ENCODE data around the gene FGF14. TPM values are rescaled to one million over a fixed set of nuclear protein-coding genes. Genes with fewer than 3 reads are reported as not detected.

FGF14 gene
- total RNA-seq, 1 experiment from 2014 or later: 0.22 TPM

DNA sequence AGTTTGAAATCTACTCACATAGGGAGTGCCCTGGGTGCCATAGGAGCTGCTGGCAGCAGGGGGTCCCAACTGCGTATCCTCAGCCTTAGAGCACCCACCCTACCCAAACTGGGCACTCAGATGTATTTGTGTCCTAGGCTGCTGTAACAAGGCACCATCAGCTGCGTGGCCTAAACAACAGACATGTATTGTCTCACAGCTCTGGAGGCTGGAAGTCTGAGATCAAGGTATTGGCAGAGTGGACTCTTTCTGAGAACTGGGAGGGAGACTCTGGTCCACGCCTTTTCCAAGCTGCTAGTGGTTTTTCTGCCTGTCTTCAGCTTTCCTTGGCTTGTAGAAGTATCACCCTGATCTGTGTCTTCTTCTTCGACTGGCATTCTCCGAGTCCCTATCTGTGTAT lies 83.6 kb downstream of the FGF14 start:
- no peak overlapping the region for H3K4ac ChIP-seq (ENCODE audit: low read depth, low read length)
- H2BK120ac ChIP-seq (ENCODE audit: low read depth, low read length, poor library complexity, severe bottlenecking): no peak overlapping the region
- no peak overlapping the region for H4K91ac ChIP-seq (ENCODE audit: insufficient read length, low read depth, low read length)
- no peak overlapping the region for H3K18ac ChIP-seq (ENCODE audit: insufficient read length, low read depth, low read length)
- H3T11ph ChIP-seq (ENCODE audit: low read length): no peak overlapping the region
- WGBS (ENCODE audit: extremely low coverage, insufficient read length, low lambda C conversion rate): no CpG with 5 or more reads among the region's 5 CpGs
- no peaks in the 10 kb centered on the region for H3K9me3 Mint-ChIP-seq
- H4K8ac ChIP-seq (replicated peaks; ENCODE audit: insufficient read length, low read depth, low read length): no peak overlapping the region
- H2BK12ac ChIP-seq (ENCODE audit: insufficient read length, low read depth, low read length): no peak overlapping the region
- no peaks in the 10 kb centered on the region for H3K4me1 Mint-ChIP-seq
- H4K5ac ChIP-seq (ENCODE audit: insufficient read length, low read depth, low read length): no peak overlapping the region
- no peak overlapping the region for H3K56ac ChIP-seq (ENCODE audit: insufficient read length, low read depth, low read length)
- TF ChIP-seq, protein P1, sequence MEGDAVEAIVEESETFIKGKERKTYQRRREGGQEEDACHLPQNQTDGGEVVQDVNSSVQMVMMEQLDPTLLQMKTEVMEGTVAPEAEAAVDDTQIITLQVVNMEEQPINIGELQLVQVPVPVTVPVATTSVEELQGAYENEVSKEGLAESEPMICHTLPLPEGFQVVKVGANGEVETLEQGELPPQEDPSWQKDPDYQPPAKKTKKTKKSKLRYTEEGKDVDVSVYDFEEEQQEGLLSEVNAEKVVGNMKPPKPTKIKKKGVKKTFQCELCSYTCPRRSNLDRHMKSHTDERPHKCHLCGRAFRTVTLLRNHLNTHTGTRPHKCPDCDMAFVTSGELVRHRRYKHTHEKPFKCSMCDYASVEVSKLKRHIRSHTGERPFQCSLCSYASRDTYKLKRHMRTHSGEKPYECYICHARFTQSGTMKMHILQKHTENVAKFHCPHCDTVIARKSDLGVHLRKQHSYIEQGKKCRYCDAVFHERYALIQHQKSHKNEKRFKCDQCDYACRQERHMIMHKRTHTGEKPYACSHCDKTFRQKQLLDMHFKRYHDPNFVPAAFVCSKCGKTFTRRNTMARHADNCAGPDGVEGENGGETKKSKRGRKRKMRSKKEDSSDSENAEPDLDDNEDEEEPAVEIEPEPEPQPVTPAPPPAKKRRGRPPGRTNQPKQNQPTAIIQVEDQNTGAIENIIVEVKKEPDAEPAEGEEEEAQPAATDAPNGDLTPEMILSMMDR (conservative IDR thresholded peaks at IDR 0.05): no peak
- H3K9ac ChIP-seq (ENCODE audit: extremely low read depth, insufficient read length, low read length): no peak overlapping the region
- H3K79me1 ChIP-seq (ENCODE audit: insufficient read depth, low read depth, low read length, poor library complexity, severe bottlenecking): no peaks in the 10 kb centered on the region
- H2BK15ac ChIP-seq (ENCODE audit: low read depth, low read length): no peak overlapping the region
- DNase-seq: no peak
- H3K14ac ChIP-seq (ENCODE audit: insufficient read depth, low read length): no peak overlapping the region
- no peaks in the 10 kb centered on the region for H3K27me3 Mint-ChIP-seq (ENCODE audit: low read depth)
- H4K20me1 ChIP-seq (ENCODE audit: control insufficient read depth, insufficient read depth, insufficient read length): no peaks in the 10 kb centered on the region
- no peak overlapping the region for H3K23ac ChIP-seq (ENCODE audit: insufficient read length, low read depth, low read length)
- H3K27ac ChIP-seq (ENCODE audit: insufficient read length, low read depth, low read length): no peak overlapping the region
- no peaks in the 10 kb centered on the region for H3K23me2 ChIP-seq (ENCODE audit: insufficient read length, low read depth, low read length, poor library complexity, severe bottlenecking)
- H3K27ac Mint-ChIP-seq: no peak overlapping the region
- H2AK5ac ChIP-seq (ENCODE audit: insufficient read length, low read length): no peak overlapping the region
- H3K9me3 ChIP-seq (ENCODE audit: control insufficient read depth, low read depth, low read length): no peaks in the 10 kb centered on the region
- no peaks in the 10 kb centered on the region for H3K27me3 ChIP-seq (ENCODE audit: insufficient read depth, low read length)
- H3K4me1 ChIP-seq (ENCODE audit: insufficient read depth, low read length): no peaks in the 10 kb centered on the region
- H2BK5ac ChIP-seq (ENCODE audit: insufficient read length, low read length): no peak overlapping the region
- H3K4me2 ChIP-seq (ENCODE audit: insufficient read depth, insufficient read length, low read length): no peak overlapping the region
- no peak overlapping the region for H2BK20ac ChIP-seq (ENCODE audit: low read depth, low read length, poor library complexity, severe bottlenecking)
- H2AFZ ChIP-seq (ENCODE audit: low read length): no peak overlapping the region
- no peak overlapping the region for H3K4me3 Mint-ChIP-seq
- H3K36me3 Mint-ChIP-seq (ENCODE audit: insufficient read depth in 1 of 3, low read depth in 3 of 3): no peaks in the 10 kb centered on the region
- H3K79me2 ChIP-seq (ENCODE audit: insufficient read depth, low read length): no peaks in the 10 kb centered on the region

Data from H9 (cell line).